Panc1 (cell line): ENCODE results near the gene SAMD4B. TPM values are rescaled to one million over a fixed set of nuclear protein-coding genes. Genes with fewer than 3 reads are reported as not detected.

Experiments
- ATAC-seq: fragments of 200-7000 bp; cut with Tn5 transposase; 2 replicates; pipeline ENCODE4 v1.9.1; 2020; ENCODE audit warnings: mild to moderate bottlenecking, moderate library complexity
- BruUV-seq: library from RNA; stranded (reverse); fragments of 400-500 nt; replicated peaks from 2 replicates; lab custom pipeline; 2021; lab: Mats Ljungman, UMichigan
- CTCF ChIA-PET: fragments of 300-600 bp; sonication (Branson Sonifier 250); formaldehyde crosslinking; loops from one replicate; lab custom pipeline; 2022; ENCODE audit warnings: antibody characterized with exemption; lab: Charles Lee
- POLR2A ChIA-PET: fragments of 300-600 bp; sonication (Branson Sonifier 250); formaldehyde crosslinking; loops from one replicate; lab custom pipeline; 2022; ENCODE audit warnings: antibody characterized with exemption; lab: Charles Lee
- DNase-seq: peaks from one replicate; pipeline ENCODE4 v3.0.0-alpha.2; 2010; ENCODE audit warnings: low read depth, low spot score
- H3K27ac ChIP-seq: 2 replicates; pipeline ENCODE4 v1.5.1; 2011; ENCODE audit warnings: mild to moderate bottlenecking, low read length, inconsistent platforms
- H3K27me3 ChIP-seq: fragments of 200-500 bp; sonication (Bioruptor generic); 2 replicates; pipeline ENCODE4 v1.6.0; 2014; ENCODE audit warnings: low read length, inconsistent platforms; ENCODE audit not compliant: control insufficient read depth, insufficient read depth
- H3K36me3 ChIP-seq: fragments of 200-500 bp; sonication (Bioruptor generic); 2 replicates; pipeline ENCODE4 v1.5.1; 2014; ENCODE audit warnings: inconsistent platforms, mild to moderate bottlenecking, low read length, moderate library complexity; ENCODE audit not compliant: control insufficient read depth, insufficient read depth
- H3K4me1 ChIP-seq: 2 replicates; pipeline ENCODE4 v1.5.1; 2011; ENCODE audit warnings: inconsistent platforms, mild to moderate bottlenecking, low read length, moderate library complexity; ENCODE audit not compliant: control insufficient read depth, insufficient read depth
- H3K4me3 ChIP-seq, 2 experiments: 2 replicates each; pipeline ENCODE4 v1.5.1; 2011 to 2012; ENCODE audit warnings: low read depth in 2 of 2, low read length in 2 of 2, mild to moderate bottlenecking in 2 of 2, inconsistent platforms in 1 of 2, moderate library complexity in 1 of 2
- H3K9me3 ChIP-seq: fragments of 200-500 bp; sonication (Bioruptor generic); 2 replicates; pipeline ENCODE4 v1.5.1; 2014; ENCODE audit warnings: low read depth, mild to moderate bottlenecking, inconsistent platforms, low read length, moderate library complexity; ENCODE audit not compliant: control insufficient read depth, insufficient read depth
- CTCF ChIP-seq: fragments of 450-650 bp; IDR thresholded peaks from 2 replicates; pipeline ENCODE4 v1.5.1; 2017; ENCODE audit warnings: mild to moderate bottlenecking
- POLR2AphosphoS5 ChIP-seq: IDR thresholded peaks from 2 replicates; pipeline ENCODE4 v1.6.1; 2012; ENCODE audit warnings: mild to moderate bottlenecking, low read depth, low read length, moderate library complexity
- REST ChIP-seq, 2 experiments: IDR thresholded peaks; 2 replicates each; pipeline ENCODE4 v1.6.1; 2011 to 2012; ENCODE audit warnings: low read depth in 2 of 2, control low read depth in 1 of 2, low read length in 1 of 2, mild to moderate bottlenecking in 1 of 2, moderate library complexity in 1 of 2; ENCODE audit not compliant: insufficient read depth in 1 of 2
- SIN3A ChIP-seq: IDR thresholded peaks from 2 replicates; pipeline ENCODE4 v1.6.1; 2012; ENCODE audit warnings: low read depth, mild to moderate bottlenecking, low read length, moderate library complexity, borderline replicate concordance; ENCODE audit not compliant: insufficient read depth
- TCF7L2 ChIP-seq: IDR thresholded peaks from 2 replicates; pipeline ENCODE4 v1.6.1; 2011; ENCODE audit warnings: mild to moderate bottlenecking, low read depth, low read length, inconsistent platforms
- in situ Hi-C: cut with HindIII; loops from 2 replicates; pipeline ENCODE4 v1.10.0; 2016; ENCODE audit warnings: low sequenced_read_pairs, low pct_unique_long_range_greater_than_20kb
- intact Hi-C: fragments of 100-400 bp; cut with micrococcal nuclease; formaldehyde crosslinking; loops from one replicate; pipeline ENCODE4 v1.10.0; 2022; ENCODE audit not compliant: unreplicated experiment
- total RNA-seq: library from RNA; stranded (reverse); gene quantifications from one replicate; pipeline ENCODE4 v1.2.1, GENCODE V29; 2021; ENCODE audit not compliant: unreplicated experiment

The SAMD4B gene
- total RNA-seq, 1 experiment from 2014 or later, result 1,339 TPM

GRCh38 chr19:39390751-39391437, 48.7 kb downstream of the SAMD4B start, which contains the start of the genes MED29 and PAF1:
Gene MED29, plus strand, starts transcription at chr19:39391378. Its CDS starts 45 bp downstream, at chr19:39391423.
Gene PAF1, minus strand, starts transcription at chr19:39391106. Its CDS starts 242 bp downstream, at chr19:39390864.
- ChIA-PET POLR2A (interaction anchor here (0.5 to 6.4 kb wide), 49 partner anchors 8 to 894 kb away, joined by 3 to 145 read pairs (median 6); partner anchors contain the start of genes DYRK1B, EID2, LRFN1 and PLEKHG2), CTCF (interaction anchor here (0.6 to 2.2 kb wide), 23 partner anchors 8 to 455 kb away, joined by 3 to 26 read pairs (median 4); partner anchors contain the start of genes EID2B, FBL, PLEKHG2 and RPS16)
- DNase-seq (peak; percentile 100), ATAC-seq (peak; percentile 96)
- no peak for TF ChIP-seq CTCF
- TF ChIP-seq TCF7L2, result no peak
- no peak for TF ChIP-seq SIN3A
- no peak for TF ChIP-seq POLR2AphosphoS5
- no peak for TF ChIP-seq REST (IDR thresholded peaks at IDR 0.05; ENCODE audit: insufficient read depth in 1 of 2, low read depth in 2 of 2, low read length in 1 of 2)
- H3K4me3 ChIP-seq, result peak within 1 kb of the TSS; percentile 39 to 51
- no peaks in the 10 kb centered on the region for H3K27me3 ChIP-seq
- peaks cover 24% of the 10 kb centered on the region for H3K4me1 ChIP-seq
- intact Hi-C loops, result loop anchor here (1.0 kb wide), 2 partner anchors 21 to 49 kb away; partner anchors contain the start of genes PLEKHG2 and SAMD4B
- no TSS peak for BruUV-seq
- H3K36me3 ChIP-seq, result peaks cover 54% of the 10 kb centered on the region
- H3K27ac ChIP-seq, result peak within 1 kb of the TSS; percentile 86
- in situ Hi-C loops, result loop anchor here (5.0 to 10.0 kb wide), 8 partner anchors 36 to 901 kb away; partner anchors contain the start of gene LEUTX
- H3K9me3 ChIP-seq, result no peaks in the 10 kb centered on the region

GRCh38 chr19:39397360-39398296, 55.4 kb downstream of the SAMD4B start:
- Histone ChIP-seq H3K27ac (peak overlapping the region; percentile 75), H3K27me3 (no peaks in the 10 kb centered on the region), H3K4me3 (no peak overlapping the region), H3K9me3 (no peaks in the 10 kb centered on the region), H3K4me1 (peaks cover 51% of the 10 kb centered on the region), H3K36me3 (peaks cover 15% of the 10 kb centered on the region)
- POLR2A ChIA-PET, result interaction anchor here (0.6 to 15.7 kb wide), 26 partner anchors 8 to 518 kb away, joined by 3 to 524 read pairs (median 5); partner anchors contain the start of genes DYRK1B, EID2B, PLEKHG2 and RPS16
- DNase-seq, result peak; percentile 100
- BruUV-seq, result no TSS peak
- intact Hi-C loops, result loop anchor here (1.0 kb wide), 1 partner anchor 14 kb away; no protein-coding TSS in a partner anchor
- no peak for TF ChIP-seq CTCF
- TF ChIP-seq POLR2AphosphoS5, result no peak
- TF ChIP-seq SIN3A, result no peak
- no peak for TF ChIP-seq TCF7L2
- no peak for TF ChIP-seq REST (IDR thresholded peaks at IDR 0.05; ENCODE audit: insufficient read depth in 1 of 2, low read depth in 2 of 2, low read length in 1 of 2)
- in situ Hi-C loops, result loop anchor here (5.0 to 10.0 kb wide), 3 partner anchors 95 to 873 kb away; no protein-coding TSS in a partner anchor
- peak; percentile 78 for ATAC-seq
- CTCF ChIA-PET, result interaction anchor here (0.5 to 7.4 kb wide), 57 partner anchors 8 to 1004 kb away, joined by 3 to 280 read pairs (median 6); partner anchors contain the start of genes EID2, EID2B, PLEKHG2 and RPS16
